ENCODE data around the gene DLX3. TPM values are rescaled to one million over a fixed set of nuclear protein-coding genes. Genes with fewer than 3 reads are reported as not detected.

The DLX3 gene
- total and polyA plus RNA-seq, 2 experiments from 2014 or later = 0.63 to 2.1 TPM

DNA sequence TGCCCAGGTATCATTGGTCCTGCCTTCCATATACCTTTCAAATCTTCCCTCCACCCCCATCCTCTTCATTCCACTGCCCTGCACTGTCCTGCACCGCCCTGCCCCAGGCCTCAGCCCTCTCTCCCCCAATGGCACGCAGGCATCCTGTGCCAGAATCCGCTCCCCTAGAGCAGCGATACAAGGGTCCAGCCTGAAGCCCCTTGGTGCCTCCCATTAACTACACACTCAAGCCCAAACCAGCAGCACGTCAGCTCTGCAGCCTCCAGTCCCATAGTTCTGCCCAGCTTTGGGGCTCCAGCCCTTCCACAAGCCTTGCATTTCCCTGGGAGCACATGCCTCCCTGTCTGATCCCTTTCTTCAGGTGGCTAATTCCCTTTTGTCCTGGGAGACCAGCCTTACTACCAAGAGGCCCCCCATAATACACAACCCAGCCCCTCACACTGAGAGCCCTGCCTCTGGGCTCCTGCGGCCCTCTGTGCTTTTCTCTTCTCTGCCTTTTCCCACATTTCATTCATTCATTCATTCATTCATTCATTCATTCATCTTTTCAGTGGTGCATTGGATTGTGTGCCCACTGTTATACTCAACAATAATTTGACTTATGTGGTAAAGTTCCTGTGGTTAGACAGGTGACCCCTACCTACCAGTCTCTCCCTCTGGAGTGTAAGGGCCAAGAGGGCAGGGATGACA is 26.8 kb upstream of the DLX3 start:
- no peak for DNase-seq (ENCODE audit: low read depth in 1 of 2, low spot score in 1 of 2)
- Histone ChIP-seq H3K27me3 (no peaks in the 10 kb centered on the region), H3K36me3 (no peaks in the 10 kb centered on the region), H3K27ac (no peak overlapping the region), H3K4me3 (no peak overlapping the region), H3K4me1 (ENCODE audit: low read depth) (peaks cover 5% of the 10 kb centered on the region), H3K9me3 (ENCODE audit: low read depth) (no peaks in the 10 kb centered on the region)
- TF ChIP-seq CTCF (IDR thresholded peaks at IDR 0.05; ENCODE audit: low read depth, low read length) = no peak

DNA sequence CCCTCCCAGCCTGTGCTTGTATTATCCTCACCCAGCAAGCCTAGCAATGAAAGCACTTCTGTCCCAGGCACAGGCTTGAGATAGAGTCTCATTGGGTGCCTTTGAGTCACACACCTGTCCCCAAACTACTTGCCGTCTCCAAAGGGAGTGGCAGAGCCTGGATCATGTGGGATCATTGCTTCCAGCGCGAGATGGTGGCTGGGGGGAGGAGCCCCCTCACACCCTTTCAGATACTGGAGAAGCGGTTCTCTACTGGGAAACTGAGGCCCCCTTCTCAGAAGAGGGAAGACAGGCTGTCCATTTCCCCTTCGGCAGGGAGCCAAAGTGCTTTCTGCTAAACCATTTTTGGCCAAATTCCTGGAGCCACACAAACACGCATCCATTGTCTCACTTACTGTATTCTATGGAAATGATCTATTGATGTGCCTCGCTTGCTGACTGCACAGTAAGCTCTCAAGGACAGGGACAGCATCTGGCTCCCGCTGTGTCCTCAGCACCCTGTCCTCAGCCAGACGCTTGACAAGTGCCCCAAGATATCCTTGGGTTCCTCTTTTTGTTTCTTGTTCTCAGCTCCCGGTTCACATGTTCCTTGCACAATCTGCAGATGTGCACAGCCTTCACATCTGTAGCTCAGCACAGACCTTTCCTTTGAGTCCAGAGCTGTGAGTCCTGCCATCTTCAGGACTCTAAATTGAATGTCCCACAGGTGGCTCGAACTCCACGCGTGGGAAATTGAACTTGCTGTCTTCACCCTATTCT is 26.0 kb upstream of the DLX3 start:
- TF ChIP-seq CTCF (IDR thresholded peaks at IDR 0.05; ENCODE audit: low read depth, low read length) = no peak
- H3K36me3 ChIP-seq = no peaks in the 10 kb centered on the region
- H3K27ac ChIP-seq = no peak overlapping the region
- no peak overlapping the region for H3K4me3 ChIP-seq
- H3K9me3 ChIP-seq (ENCODE audit: low read depth) = no peaks in the 10 kb centered on the region
- H3K4me1 ChIP-seq (ENCODE audit: low read depth) = peaks cover 5% of the 10 kb centered on the region
- no peaks in the 10 kb centered on the region for H3K27me3 ChIP-seq
- DNase-seq (ENCODE audit: low read depth in 1 of 2, low spot score in 1 of 2) = no peak

GRCh38 chr17:50018909-50019308 is 23.9 kb upstream of the DLX3 start:
- peaks cover 5% of the 10 kb centered on the region for H3K4me1 ChIP-seq (ENCODE audit: low read depth)
- H3K9me3 ChIP-seq (ENCODE audit: low read depth) = no peaks in the 10 kb centered on the region
- H3K4me3 ChIP-seq = no peak overlapping the region
- H3K36me3 ChIP-seq = no peaks in the 10 kb centered on the region
- DNase-seq (ENCODE audit: low read depth in 1 of 2, low spot score in 1 of 2) = no peak
- H3K27me3 ChIP-seq = no peaks in the 10 kb centered on the region
- no peak for TF ChIP-seq CTCF (IDR thresholded peaks at IDR 0.05; ENCODE audit: low read depth, low read length)
- no peak overlapping the region for H3K27ac ChIP-seq

GRCh38 chr17:50015146-50015545 is 20.1 kb upstream of the DLX3 start:
- Histone ChIP-seq H3K36me3 (no peaks in the 10 kb centered on the region), H3K9me3 (ENCODE audit: low read depth) (no peaks in the 10 kb centered on the region), H3K4me3 (no peak overlapping the region), H3K27ac (no peak overlapping the region), H3K27me3 (peaks cover 20% of the 10 kb centered on the region), H3K4me1 (ENCODE audit: low read depth) (no peaks in the 10 kb centered on the region)
- DNase-seq (ENCODE audit: low read depth in 1 of 2, low spot score in 1 of 2) = no peak
- TF ChIP-seq CTCF (IDR thresholded peaks at IDR 0.05; ENCODE audit: low read depth, low read length) = no peak

DNA sequence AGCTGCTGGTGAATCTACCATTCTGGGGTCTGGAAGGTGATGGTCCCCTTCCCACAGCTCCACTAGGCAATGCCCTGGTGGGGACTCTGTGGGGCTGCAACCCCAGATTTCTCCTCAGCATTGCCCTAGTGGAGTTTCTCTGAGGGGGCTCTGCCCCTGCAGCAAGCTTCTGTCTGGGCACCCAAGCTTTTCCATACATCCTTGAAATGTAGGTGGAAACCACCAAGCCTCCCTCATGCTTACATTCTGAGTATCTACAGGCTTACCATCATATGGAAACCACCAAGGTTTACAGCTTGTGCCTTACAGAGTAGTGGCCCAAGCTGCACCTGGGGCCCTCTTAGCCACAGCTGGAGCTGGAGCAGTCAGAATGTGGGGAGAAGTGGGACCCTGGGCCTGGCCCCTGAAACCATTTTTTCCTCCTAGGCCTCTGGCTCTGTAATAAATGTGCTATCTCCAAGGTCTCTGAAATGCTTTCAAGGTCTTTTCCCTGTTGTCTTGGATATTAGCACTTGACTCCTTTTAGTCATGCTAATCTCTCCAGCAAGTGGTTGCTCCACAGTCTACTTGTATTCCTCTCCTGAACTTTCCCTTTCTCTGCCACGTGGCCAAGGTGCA is 19.6 kb upstream of the DLX3 start:
- H3K9me3 ChIP-seq (ENCODE audit: low read depth) = no peaks in the 10 kb centered on the region
- H3K4me1 ChIP-seq (ENCODE audit: low read depth) = no peaks in the 10 kb centered on the region
- no peak overlapping the region for H3K4me3 ChIP-seq
- DNase-seq (ENCODE audit: low read depth in 1 of 2, low spot score in 1 of 2) = no peak
- no peak for TF ChIP-seq CTCF (IDR thresholded peaks at IDR 0.05; ENCODE audit: low read depth, low read length)
- H3K27me3 ChIP-seq = peaks cover 22% of the 10 kb centered on the region
- H3K27ac ChIP-seq = no peak overlapping the region
- H3K36me3 ChIP-seq = no peaks in the 10 kb centered on the region
